HFF-Myc (cell line): ENCODE data around the gene ARID4B.
"Not testable (repeated sequence)": the region's sequence is repeated elsewhere in the genome, so short reads cannot be mapped to it uniquely, and the experiment has no call there.

Source experiments
- DNase-seq: peaks from one replicate; pipeline ENCODE4 v3.0.0-alpha.2; 2011; ENCODE audit warnings: low read depth; ENCODE audit errors: extremely low read depth
- H3K4me3 ChIP-seq: replicated peaks from 2 replicates; pipeline ENCODE4 v1.5.1; 2011; ENCODE audit warnings: low read depth, mild to moderate bottlenecking, control low read depth, low read length
- CTCF ChIP-seq: IDR thresholded peaks from 2 replicates; pipeline ENCODE4 v1.5.1; 2012; ENCODE audit warnings: mild to moderate bottlenecking, low read depth, low read length, control low read depth; ENCODE audit errors: missing control alignments

ARID4B gene

GRCh38 chr1:235207209-235207565 lies 120.8 kb downstream of the ARID4B start:
- TF ChIP-seq CTCF: no peak
- no peak overlapping the region for H3K4me3 ChIP-seq
- DNase-seq: no peak

GRCh38 chr1:235206533-235207208 lies 121.3 kb downstream of the ARID4B start:
- TF ChIP-seq CTCF: no peak
- no peak overlapping the region for H3K4me3 ChIP-seq
- DNase-seq: no peak

- no peak for DNase-seq
- TF ChIP-seq CTCF: no peak
- H3K4me3 ChIP-seq: no peak overlapping the region
Observed at GRCh38 chr1:235205687-235206086, 122.3 kb downstream of the ARID4B start.

- no peak overlapping the region for H3K4me3 ChIP-seq
- no peak for DNase-seq
- no peak for TF ChIP-seq CTCF
Observed at GRCh38 chr1:235203428-235203827, 124.6 kb downstream of the ARID4B start.

GRCh38 chr1:235202447-235202846 lies 125.5 kb downstream of the ARID4B start:
- not testable (repeated sequence) for DNase-seq, H3K4me3 ChIP-seq

GRCh38 chr1:235199441-235199840 lies 128.5 kb downstream of the ARID4B start:
- DNase-seq: peak; percentile 12
- peak; percentile 47 for TF ChIP-seq CTCF
- H3K4me3 ChIP-seq: no peak overlapping the region

GRCh38 chr1:235190431-235190830 lies 137.5 kb downstream of the ARID4B start:
- no peak overlapping the region for H3K4me3 ChIP-seq
- TF ChIP-seq CTCF: no peak
- no peak for DNase-seq
